ENCODE data around the gene KIAA1210.

DNA sequence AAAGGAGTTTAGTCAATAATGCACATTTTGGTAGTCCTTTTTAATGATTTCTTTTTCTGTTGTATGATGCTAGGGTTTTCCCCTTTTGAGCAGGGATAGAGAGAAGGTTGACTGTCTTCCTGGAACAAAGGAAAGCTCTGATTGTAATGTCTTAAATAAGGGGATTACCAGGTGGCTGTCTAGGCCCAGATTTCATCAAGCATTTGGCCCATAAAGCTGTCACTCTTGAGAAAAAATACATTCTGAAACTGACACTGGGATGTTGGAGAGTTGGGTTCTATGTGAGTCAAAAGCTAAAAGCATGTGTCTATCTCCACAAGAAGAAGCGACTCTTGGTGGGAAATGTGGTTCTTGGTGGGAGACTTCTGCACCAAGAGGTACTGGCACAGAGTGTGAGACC is 26.4 kb downstream of the KIAA1210 start:
- TF ChIP-seq POLR2AphosphoS5 (IDR thresholded peaks at IDR 0.05; ENCODE audit: low read depth, low read length) (no peak), TCF7L2 (IDR thresholded peaks at IDR 0.05; ENCODE audit: low read depth, low read length) (no peak), SIN3A (IDR thresholded peaks at IDR 0.05; ENCODE audit: borderline replicate concordance, insufficient read depth, low read depth, low read length) (no peak)
- TF ChIP-seq, protein P1, sequence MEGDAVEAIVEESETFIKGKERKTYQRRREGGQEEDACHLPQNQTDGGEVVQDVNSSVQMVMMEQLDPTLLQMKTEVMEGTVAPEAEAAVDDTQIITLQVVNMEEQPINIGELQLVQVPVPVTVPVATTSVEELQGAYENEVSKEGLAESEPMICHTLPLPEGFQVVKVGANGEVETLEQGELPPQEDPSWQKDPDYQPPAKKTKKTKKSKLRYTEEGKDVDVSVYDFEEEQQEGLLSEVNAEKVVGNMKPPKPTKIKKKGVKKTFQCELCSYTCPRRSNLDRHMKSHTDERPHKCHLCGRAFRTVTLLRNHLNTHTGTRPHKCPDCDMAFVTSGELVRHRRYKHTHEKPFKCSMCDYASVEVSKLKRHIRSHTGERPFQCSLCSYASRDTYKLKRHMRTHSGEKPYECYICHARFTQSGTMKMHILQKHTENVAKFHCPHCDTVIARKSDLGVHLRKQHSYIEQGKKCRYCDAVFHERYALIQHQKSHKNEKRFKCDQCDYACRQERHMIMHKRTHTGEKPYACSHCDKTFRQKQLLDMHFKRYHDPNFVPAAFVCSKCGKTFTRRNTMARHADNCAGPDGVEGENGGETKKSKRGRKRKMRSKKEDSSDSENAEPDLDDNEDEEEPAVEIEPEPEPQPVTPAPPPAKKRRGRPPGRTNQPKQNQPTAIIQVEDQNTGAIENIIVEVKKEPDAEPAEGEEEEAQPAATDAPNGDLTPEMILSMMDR (IDR thresholded peaks at IDR 0.05) = no peak

Data from Panc1 (cell line).